GM12864 (cell line): ENCODE data around the gene BTBD2.

Source experiments
- DNase-seq: peaks from one replicate; pipeline ENCODE4 v3.0.0-alpha.2; 2011; ENCODE audit warnings: low read depth
- H3K4me3 ChIP-seq: 2 replicates; pipeline ENCODE4 v1.5.1; 2011; ENCODE audit warnings: mild to moderate bottlenecking, low read depth, low read length, control low read depth
- CTCF ChIP-seq: IDR thresholded peaks from 2 replicates; pipeline ENCODE4 v1.5.1; 2011; ENCODE audit warnings: low read depth, mild to moderate bottlenecking, moderate library complexity, low read length, control low read depth, inconsistent platforms; ENCODE audit errors: missing control alignments

The BTBD2 gene

GRCh38 chr19:2042485-2043250 is 27.2 kb upstream of the BTBD2 start:
- H3K4me3 ChIP-seq = peak overlapping the region; percentile 47
- DNase-seq = no peak
- no peak for TF ChIP-seq CTCF

GRCh38 chr19:2041683-2042484 is 26.4 kb upstream of the BTBD2 start:
- H3K4me3 ChIP-seq = peak overlapping the region; percentile 56
- DNase-seq = peak; percentile 79
- TF ChIP-seq CTCF = no peak

- no peak for TF ChIP-seq CTCF
- H3K4me3 ChIP-seq = peak overlapping the region; percentile 56
- DNase-seq = no peak
These were observed 25.8 kb upstream of the BTBD2 start for GRCh38 chr19:2041433-2041682.

GRCh38 chr19:2040647-2041432 is 25.3 kb upstream of the BTBD2 start:
- H3K4me3 ChIP-seq = peak overlapping the region; percentile 56
- no peak for DNase-seq
- TF ChIP-seq CTCF = no peak

GRCh38 chr19:2039959-2040646 is 24.6 kb upstream of the BTBD2 start:
- no peak for TF ChIP-seq CTCF

GRCh38 chr19:2039089-2039958 is 23.8 kb upstream of the BTBD2 start:
- TF ChIP-seq CTCF = no peak
- H3K4me3 ChIP-seq = no peak overlapping the region

More at GRCh38 chr19:2039959-2040646, 24.6 kb upstream of the BTBD2 start:
- no peak overlapping the region for H3K4me3 ChIP-seq
- DNase-seq = no peak

More at GRCh38 chr19:2039089-2039958, 23.8 kb upstream of the BTBD2 start:
- no peak for DNase-seq
